HEK293 (cell line): ENCODE measurements around the gene SCAF1.

ENCODE experiments used
- EGR2 ChIP-seq: fragments of 450-650 bp; formaldehyde crosslinking; IDR thresholded peaks from 2 replicates; pipeline ENCODE4 v1.5.1; 2016; ENCODE audit warnings: low read depth, missing biosample characterization, missing genetic modification characterization
- GLIS1 ChIP-seq: fragments of 450-650 bp; formaldehyde crosslinking; IDR thresholded peaks from 2 replicates; pipeline ENCODE4 v1.5.1; 2016; ENCODE audit warnings: missing biosample characterization, missing genetic modification characterization
- PRDM2 ChIP-seq: fragments of 450-650 bp; formaldehyde crosslinking; IDR thresholded peaks from 2 replicates; pipeline ENCODE4 v1.5.1; 2016; ENCODE audit warnings: missing biosample characterization, missing genetic modification characterization, borderline replicate concordance
- TCF7L2 ChIP-seq: IDR thresholded peaks from 2 replicates; pipeline ENCODE4 v1.6.1; 2011; ENCODE audit warnings: low read depth, mild to moderate bottlenecking, inconsistent platforms, low read length, moderate library complexity, borderline replicate concordance
- YY1 ChIP-seq: fragments of 450-650 bp; formaldehyde crosslinking; IDR thresholded peaks from 2 replicates; pipeline ENCODE4 v1.5.1; 2018; ENCODE audit warnings: missing biosample characterization, missing genetic modification characterization
- ZNF114 ChIP-seq: fragments of 450-650 bp; formaldehyde crosslinking; IDR thresholded peaks from 2 replicates; pipeline ENCODE4 v1.5.0; 2017; ENCODE audit warnings: missing biosample characterization, missing genetic modification characterization
- ZNF138 ChIP-seq: fragments of 450-650 bp; formaldehyde crosslinking; IDR thresholded peaks from 2 replicates; pipeline ENCODE4 v1.5.1; 2016; ENCODE audit warnings: missing biosample characterization, missing genetic modification characterization, borderline replicate concordance
- ZNF140 ChIP-seq: fragments of 450-650 bp; formaldehyde crosslinking; IDR thresholded peaks from 2 replicates; pipeline ENCODE4 v1.5.1; 2016; ENCODE audit warnings: missing biosample characterization, missing genetic modification characterization
- ZNF175 ChIP-seq: fragments of 450-650 bp; formaldehyde crosslinking; IDR thresholded peaks from 2 replicates; pipeline ENCODE4 v1.5.1; 2016; ENCODE audit warnings: missing biosample characterization, missing genetic modification characterization
- ZNF214 ChIP-seq: fragments of 450-650 bp; formaldehyde crosslinking; IDR thresholded peaks from 2 replicates; pipeline ENCODE4 v1.5.1; 2017; ENCODE audit warnings: missing biosample characterization, mild to moderate bottlenecking, missing genetic modification characterization, borderline replicate concordance
- ZNF223 ChIP-seq: fragments of 450-650 bp; formaldehyde crosslinking; IDR thresholded peaks from 2 replicates; pipeline ENCODE4 v1.5.1; 2016; ENCODE audit warnings: missing biosample characterization, missing genetic modification characterization
- ZNF24 ChIP-seq: fragments of 450-650 bp; formaldehyde crosslinking; IDR thresholded peaks from 2 replicates; pipeline ENCODE4 v1.5.1; 2016; ENCODE audit warnings: missing biosample characterization, missing genetic modification characterization
- ZNF311 ChIP-seq: fragments of 450-650 bp; formaldehyde crosslinking; IDR thresholded peaks from 2 replicates; pipeline ENCODE4 v1.5.1; 2017; ENCODE audit warnings: missing biosample characterization, missing genetic modification characterization, borderline replicate concordance
- ZNF423 ChIP-seq: fragments of 450-650 bp; formaldehyde crosslinking; IDR thresholded peaks from 2 replicates; pipeline ENCODE4 v1.5.1; 2016; ENCODE audit warnings: missing biosample characterization, missing genetic modification characterization
- ZNF571 ChIP-seq: fragments of 450-650 bp; formaldehyde crosslinking; IDR thresholded peaks from 2 replicates; pipeline ENCODE4 v1.5.0; 2017; ENCODE audit warnings: missing biosample characterization, missing genetic modification characterization
- ZNF610 ChIP-seq: fragments of 450-650 bp; formaldehyde crosslinking; IDR thresholded peaks from 2 replicates; pipeline ENCODE4 v1.5.1; 2016; ENCODE audit warnings: missing biosample characterization, missing genetic modification characterization, borderline replicate concordance
- ZNF623 ChIP-seq: fragments of 450-650 bp; formaldehyde crosslinking; IDR thresholded peaks from 2 replicates; pipeline ENCODE4 v1.5.1; 2016; ENCODE audit warnings: missing biosample characterization, missing genetic modification characterization
- ZNF747 ChIP-seq: fragments of 450-650 bp; formaldehyde crosslinking; IDR thresholded peaks from 2 replicates; pipeline ENCODE4 v1.5.1; 2016; ENCODE audit warnings: missing biosample characterization, missing genetic modification characterization
- ZNF777 ChIP-seq: fragments of 450-650 bp; formaldehyde crosslinking; IDR thresholded peaks from 2 replicates; pipeline ENCODE4 v1.5.1; 2017; ENCODE audit warnings: missing biosample characterization, missing genetic modification characterization, borderline replicate concordance
- ZNF785 ChIP-seq: fragments of 450-650 bp; formaldehyde crosslinking; IDR thresholded peaks from 2 replicates; pipeline ENCODE4 v1.5.1; 2016; ENCODE audit warnings: missing biosample characterization, missing genetic modification characterization
- ZSCAN23 ChIP-seq: fragments of 450-650 bp; formaldehyde crosslinking; IDR thresholded peaks from 2 replicates; pipeline ENCODE4 v1.5.1; 2016; ENCODE audit warnings: missing biosample characterization, missing genetic modification characterization
- ZXDB ChIP-seq: fragments of 450-650 bp; formaldehyde crosslinking; IDR thresholded peaks from 2 replicates; pipeline ENCODE4 v1.5.1; 2016; ENCODE audit warnings: missing biosample characterization, missing genetic modification characterization
- TF ChIP-seq, protein P1 (sequence below): fragments of 450-650 bp; formaldehyde crosslinking; IDR thresholded peaks from 2 replicates; pipeline ENCODE4 v1.5.1; 2016; ENCODE audit warnings: missing biosample characterization, missing genetic modification characterization
- TF ChIP-seq, protein P2 (sequence below): fragments of 450-650 bp; formaldehyde crosslinking; IDR thresholded peaks from 2 replicates; pipeline ENCODE4 v1.5.1; 2016; ENCODE audit warnings: missing biosample characterization, missing genetic modification characterization
- TF ChIP-seq, protein P3 (sequence below): fragments of 450-650 bp; formaldehyde crosslinking; IDR thresholded peaks from 2 replicates; pipeline ENCODE4 v1.5.1; 2017; ENCODE audit warnings: missing biosample characterization, missing genetic modification characterization

SCAF1 gene

GRCh38 chr19:49677231-49677900 lies 35.4 kb downstream of the SCAF1 start, which contains the start of gene PRMT1 (continued):
- no peak for TF ChIP-seq ZNF747 (tag by site-specific recombination)
- peak; percentile 96 for TF ChIP-seq ZXDB
- peak; percentile 65; the same call in 1 of the 2 replicates for TF ChIP-seq ZNF785 (tag by site-specific recombination)
- peak; percentile 92 for TF ChIP-seq EGR2 (tag by site-specific recombination)
- TF ChIP-seq ZNF571 (tag by site-specific recombination): no peak
- TF ChIP-seq ZNF140 (tag by site-specific recombination): no peak
- TF ChIP-seq TCF7L2: no peak
- TF ChIP-seq ZNF610 (tag by site-specific recombination): peak; percentile 79
- no peak for TF ChIP-seq ZNF311 (tag by site-specific recombination)
- peak; percentile 93; the same call in 1 of the 2 replicates for TF ChIP-seq YY1 (tag by site-specific recombination)
- TF ChIP-seq, protein P1, sequence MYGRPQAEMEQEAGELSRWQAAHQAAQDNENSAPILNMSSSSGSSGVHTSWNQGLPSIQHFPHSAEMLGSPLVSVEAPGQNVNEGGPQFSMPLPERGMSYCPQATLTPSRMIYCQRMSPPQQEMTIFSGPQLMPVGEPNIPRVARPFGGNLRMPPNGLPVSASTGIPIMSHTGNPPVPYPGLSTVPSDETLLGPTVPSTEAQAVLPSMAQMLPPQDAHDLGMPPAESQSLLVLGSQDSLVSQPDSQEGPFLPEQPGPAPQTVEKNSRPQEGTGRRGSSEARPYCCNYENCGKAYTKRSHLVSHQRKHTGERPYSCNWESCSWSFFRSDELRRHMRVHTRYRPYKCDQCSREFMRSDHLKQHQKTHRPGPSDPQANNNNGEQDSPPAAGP (tag by site-specific recombination): peak; percentile 63
- TF ChIP-seq ZNF777 (tag by site-specific recombination): peak; percentile 64; the same call in 1 of the 2 replicates
- TF ChIP-seq GLIS1: peak; percentile 86
- TF ChIP-seq ZNF623 (tag by site-specific recombination): no peak
- TF ChIP-seq ZNF423: peak; percentile 98
- no peak for TF ChIP-seq ZNF175 (tag by site-specific recombination)
- TF ChIP-seq ZSCAN23 (tag by site-specific recombination): no peak
- TF ChIP-seq ZNF214 (tag by site-specific recombination): no peak
- no peak for TF ChIP-seq ZNF24
- no peak for TF ChIP-seq ZNF223 (tag by site-specific recombination)
- TF ChIP-seq PRDM2: no peak
- no peak for TF ChIP-seq ZNF138 (tag by site-specific recombination)
- TF ChIP-seq, protein P2, sequence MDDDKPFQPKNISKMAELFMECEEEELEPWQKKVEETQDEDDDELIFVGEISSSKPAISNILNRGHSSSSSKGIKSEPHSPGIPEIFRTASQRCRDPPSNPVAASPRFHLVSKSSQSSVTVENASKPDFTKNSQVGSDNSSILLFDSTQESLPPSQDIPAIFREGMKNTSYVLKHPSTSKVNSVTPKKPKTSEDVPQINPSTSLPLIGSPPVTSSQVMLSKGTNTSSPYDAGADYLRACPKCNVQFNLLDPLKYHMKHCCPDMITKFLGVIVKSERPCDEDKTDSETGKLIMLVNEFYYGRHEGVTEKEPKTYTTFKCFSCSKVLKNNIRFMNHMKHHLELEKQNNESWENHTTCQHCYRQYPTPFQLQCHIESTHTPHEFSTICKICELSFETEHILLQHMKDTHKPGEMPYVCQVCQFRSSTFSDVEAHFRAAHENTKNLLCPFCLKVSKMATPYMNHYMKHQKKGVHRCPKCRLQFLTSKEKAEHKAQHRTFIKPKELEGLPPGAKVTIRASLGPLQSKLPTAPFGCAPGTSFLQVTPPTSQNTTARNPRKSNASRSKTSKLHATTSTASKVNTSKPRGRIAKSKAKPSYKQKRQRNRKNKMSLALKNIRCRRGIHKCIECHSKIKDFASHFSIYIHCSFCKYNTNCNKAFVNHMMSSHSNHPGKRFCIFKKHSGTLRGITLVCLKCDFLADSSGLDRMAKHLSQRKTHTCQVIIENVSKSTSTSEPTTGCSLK (tag by site-specific recombination): no peak
- no peak for TF ChIP-seq ZNF114
- TF ChIP-seq, protein P3, sequence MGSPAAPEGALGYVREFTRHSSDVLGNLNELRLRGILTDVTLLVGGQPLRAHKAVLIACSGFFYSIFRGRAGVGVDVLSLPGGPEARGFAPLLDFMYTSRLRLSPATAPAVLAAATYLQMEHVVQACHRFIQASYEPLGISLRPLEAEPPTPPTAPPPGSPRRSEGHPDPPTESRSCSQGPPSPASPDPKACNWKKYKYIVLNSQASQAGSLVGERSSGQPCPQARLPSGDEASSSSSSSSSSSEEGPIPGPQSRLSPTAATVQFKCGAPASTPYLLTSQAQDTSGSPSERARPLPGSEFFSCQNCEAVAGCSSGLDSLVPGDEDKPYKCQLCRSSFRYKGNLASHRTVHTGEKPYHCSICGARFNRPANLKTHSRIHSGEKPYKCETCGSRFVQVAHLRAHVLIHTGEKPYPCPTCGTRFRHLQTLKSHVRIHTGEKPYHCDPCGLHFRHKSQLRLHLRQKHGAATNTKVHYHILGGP (tag by site-specific recombination): no peak
